IMR-90 (cell line): Measurements from ENCODE around the gene TP63. TPM values are rescaled to one million over a fixed set of nuclear protein-coding genes. Genes with fewer than 3 reads are reported as not detected.

Experiments used
- ATAC-seq: fragments of 200-7000 bp; cut with Tn5 transposase; 2 replicates; pipeline ENCODE4 v1.9.1; 2020; ENCODE audit warnings: low read depth, mild to moderate bottlenecking, moderate library complexity
- BruUV-seq: library from RNA; stranded (reverse); fragments of 400-500 nt; replicated peaks from 2 replicates; lab custom pipeline; 2021; lab: Mats Ljungman, UMichigan
- CTCF ChIA-PET: fragments of 300-600 bp; formaldehyde crosslinking; extraction: SDS; loops from one replicate; lab custom pipeline; 2021; ENCODE audit warnings: antibody characterized with exemption; lab: Yijun Ruan, JAX
- POLR2A ChIA-PET: fragments of 300-600 bp; sonication (Branson Sonifier 250); formaldehyde crosslinking; loops from one replicate; lab custom pipeline; 2022; ENCODE audit warnings: antibody characterized with exemption; ENCODE audit not compliant: unreplicated experiment; lab: Charles Lee
- DNase-seq: peaks from one replicate; pipeline ENCODE4 v3.0.0; 2013
- H2AFZ ChIP-seq: replicated peaks from 2 replicates; pipeline ENCODE3; 2013; ENCODE audit warnings: low read length, mild to moderate bottlenecking; ENCODE audit not compliant: poor library complexity
- H2AK5ac ChIP-seq: 2 replicates; pipeline ENCODE4 v1.6.1; 2013; ENCODE audit warnings: low read depth, low read length, inconsistent platforms
- H2AK9ac ChIP-seq: replicated peaks from 2 replicates; pipeline ENCODE3; 2013; ENCODE audit warnings: mild to moderate bottlenecking, low read depth, low read length, moderate library complexity; ENCODE audit not compliant: poor library complexity
- H2BK120ac ChIP-seq: 2 replicates; pipeline ENCODE4 v1.6.1; 2013; ENCODE audit warnings: low read depth, low read length, inconsistent platforms
- H2BK15ac ChIP-seq: 3 replicates; pipeline ENCODE4 v1.6.1; 2013; ENCODE audit warnings: low read depth, low read length, inconsistent platforms
- H2BK20ac ChIP-seq: 2 replicates; pipeline ENCODE4 v1.6.1; 2013; ENCODE audit warnings: low read depth, mild to moderate bottlenecking, inconsistent platforms, low read length, moderate library complexity
- H2BK5ac ChIP-seq: 2 replicates; pipeline ENCODE4 v1.6.1; 2013; ENCODE audit warnings: mild to moderate bottlenecking, low read depth, low read length, inconsistent platforms; ENCODE audit not compliant: poor library complexity, severe bottlenecking
- H3K14ac ChIP-seq: replicated peaks from 2 replicates; pipeline ENCODE4 v1.6.1; 2013; ENCODE audit warnings: low read depth, low read length, inconsistent platforms
- H3K18ac ChIP-seq: 2 replicates; pipeline ENCODE4 v1.6.1; 2013; ENCODE audit warnings: low read depth, low read length, control low read depth
- H3K23ac ChIP-seq: 2 replicates; pipeline ENCODE4 v1.6.1; 2013; ENCODE audit warnings: low read depth, low read length, inconsistent platforms
- H3K27ac ChIP-seq: 2 replicates; pipeline ENCODE4 v1.5.1; 2013; ENCODE audit warnings: mild to moderate bottlenecking, control low read depth, low read length; ENCODE audit not compliant: insufficient read depth
- H3K27me3 ChIP-seq: 2 replicates; pipeline ENCODE4 v1.6.1; 2013; ENCODE audit warnings: low read length; ENCODE audit not compliant: control insufficient read depth, insufficient read depth
- H3K36me3 ChIP-seq: 2 replicates; pipeline ENCODE4 v1.6.1; 2013; ENCODE audit warnings: low read length, mixed read lengths; ENCODE audit not compliant: control insufficient read depth, insufficient read depth
- H3K4ac ChIP-seq: 2 replicates; pipeline ENCODE4 v1.6.1; 2013; ENCODE audit warnings: low read depth, low read length, inconsistent platforms
- H3K4me1 ChIP-seq: 2 replicates; pipeline ENCODE4 v1.6.1; 2013; ENCODE audit warnings: low read length, mixed read lengths; ENCODE audit not compliant: control insufficient read depth, insufficient read depth
- H3K4me2 ChIP-seq: 2 replicates; pipeline ENCODE4 v1.6.1; 2013; ENCODE audit warnings: low read depth, mild to moderate bottlenecking, control low read depth, low read length, moderate library complexity
- H3K4me3 ChIP-seq: 2 replicates; pipeline ENCODE4 v1.5.1; 2013; ENCODE audit warnings: low read depth, mild to moderate bottlenecking, control low read depth, low read length, moderate library complexity; ENCODE audit not compliant: insufficient read depth
- H3K56ac ChIP-seq: 2 replicates; pipeline ENCODE4 v1.6.1; 2013; ENCODE audit warnings: low read length, inconsistent platforms; ENCODE audit not compliant: insufficient read depth; ENCODE audit errors: extremely low read depth
- H3K79me1 ChIP-seq, 2 experiments: 2 replicates each; pipeline ENCODE4 v1.6.1; 2013; ENCODE audit warnings: low read length in 2 of 2, inconsistent platforms in 1 of 2, low read depth in 1 of 2
- H3K9ac ChIP-seq: 2 replicates; pipeline ENCODE4 v1.6.1; 2013; ENCODE audit warnings: low read depth, low read length, control low read depth
- H3K9me1 ChIP-seq: 2 replicates; pipeline ENCODE4 v1.6.1; 2013; ENCODE audit warnings: low read length, inconsistent platforms; ENCODE audit not compliant: insufficient read depth
- H3K9me3 ChIP-seq: 2 replicates; pipeline ENCODE4 v1.6.1; 2013; ENCODE audit warnings: low read length; ENCODE audit not compliant: control insufficient read depth, insufficient read depth
- H4K20me1 ChIP-seq: 2 replicates; pipeline ENCODE4 v1.6.1; 2013; ENCODE audit warnings: low read length, inconsistent platforms; ENCODE audit not compliant: insufficient read depth
- H4K5ac ChIP-seq: 2 replicates; pipeline ENCODE4 v1.6.1; 2013; ENCODE audit warnings: mild to moderate bottlenecking, low read depth, low read length, control low read depth
- H4K8ac ChIP-seq, 2 experiments: 2 replicates each; pipeline ENCODE4 v1.6.1; 2013; ENCODE audit warnings: low read depth in 2 of 2, low read length in 2 of 2, control low read depth in 1 of 2, inconsistent platforms in 1 of 2
- H4K91ac ChIP-seq: 2 replicates; pipeline ENCODE4 v1.6.1; 2013; ENCODE audit warnings: low read depth, low read length, inconsistent platforms; ENCODE audit not compliant: insufficient read depth
- CEBPB ChIP-seq: IDR thresholded peaks from 2 replicates; pipeline ENCODE4 v1.6.1; 2012; ENCODE audit warnings: low read depth, low read length, improper control_type of control experiment
- CHD1 ChIP-seq: IDR thresholded peaks from 2 replicates; pipeline ENCODE4 v1.6.1; 2012; ENCODE audit warnings: low read depth, low read length, improper control_type of control experiment
- CTCF ChIP-seq: conservative IDR thresholded peaks from 2 replicates; pipeline ENCODE4 v1.5.1; 2012; ENCODE audit warnings: mild to moderate bottlenecking, low read depth, low read length, improper control_type of control experiment
- ELK1 ChIP-seq: fragments of 150-350 bp; IDR thresholded peaks from 2 replicates; pipeline ENCODE4 v1.6.1; 2016; ENCODE audit warnings: low read depth, mild to moderate bottlenecking, low read length, moderate library complexity, borderline replicate concordance
- FOS ChIP-seq: fragments of 150-350 bp; IDR thresholded peaks from 2 replicates; pipeline ENCODE4 v1.6.1; 2016; ENCODE audit warnings: low read depth, low read length
- MAFK ChIP-seq: IDR thresholded peaks from 2 replicates; pipeline ENCODE4 v1.6.1; 2012; ENCODE audit warnings: low read depth, low read length, improper control_type of control experiment
- MAZ ChIP-seq: IDR thresholded peaks from 2 replicates; pipeline ENCODE4 v1.6.1; 2012; ENCODE audit warnings: low read depth, mild to moderate bottlenecking, low read length, improper control_type of control experiment, moderate library complexity, borderline replicate concordance
- MXI1 ChIP-seq: IDR thresholded peaks from 2 replicates; pipeline ENCODE4 v1.6.1; 2012; ENCODE audit warnings: low read depth, mild to moderate bottlenecking, low read length, moderate library complexity, borderline replicate concordance
- POLR2A ChIP-seq: IDR thresholded peaks from 2 replicates; pipeline ENCODE4 v1.6.1; 2012; ENCODE audit warnings: mild to moderate bottlenecking, low read depth, low read length
- RAD21 ChIP-seq: IDR thresholded peaks from 2 replicates; pipeline ENCODE4 v1.6.1; 2012; ENCODE audit warnings: low read length, improper control_type of control experiment
- RCOR1 ChIP-seq: IDR thresholded peaks from 2 replicates; pipeline ENCODE4 v1.6.1; 2012; ENCODE audit warnings: mild to moderate bottlenecking, low read length, improper control_type of control experiment; ENCODE audit not compliant: insufficient replicate concordance
- RFX5 ChIP-seq: IDR thresholded peaks from 2 replicates; pipeline ENCODE4 v1.8.0; 2012; ENCODE audit warnings: low read depth, mild to moderate bottlenecking, low read length, moderate library complexity
- SMC3 ChIP-seq: fragments of 150-350 bp; IDR thresholded peaks from 2 replicates; pipeline ENCODE4 v1.6.1; 2016; ENCODE audit warnings: low read depth, mild to moderate bottlenecking, antibody characterized with exemption, low read length, moderate library complexity
- USF2 ChIP-seq: fragments of 150-350 bp; IDR thresholded peaks from 2 replicates; pipeline ENCODE4 v1.6.1; 2017; ENCODE audit warnings: mild to moderate bottlenecking, antibody characterized with exemption, low read length, low read depth
- WGBS, 2 experiments: methylation state at CpG; one replicate each; pipeline versions ENCODE4 v1.1.5 to v1.1.7; 2013; ENCODE audit warnings: missing lambda C conversion rate in 2 of 2; ENCODE audit not compliant: insufficient read length in 1 of 2; ENCODE audit errors: extremely low coverage in 2 of 2; 5-methylcytosine and 5-hydroxymethylcytosine counted together
- dilution Hi-C: fragments of 300-500 bp; cut with HindIII; formaldehyde crosslinking; loops from one replicate; pipeline ENCODE4 v1.14.3; 2018; ENCODE audit warnings: low sequenced_read_pairs; ENCODE audit not compliant: unreplicated experiment
- in situ Hi-C: fragments of 300-500 bp; cut with MboI; formaldehyde crosslinking; loops from 3 replicates; pipeline ENCODE4 v1.14.3; 2019; ENCODE audit warnings: low sequenced_read_pairs, inconsistent platforms, mixed read lengths
- intact Hi-C: fragments of 100-400 bp; cut with micrococcal nuclease; formaldehyde crosslinking; loops from 2 replicates; pipeline ENCODE4 v1.10.0; 2022
- polyA plus RNA-seq, 3 experiments: library from polyadenylated mRNA; depleted of rRNA; stranded (reverse); fragments of >200 nt; gene quantifications; 2 replicates each; pipeline ENCODE4 v1.2.3, GENCODE V29; 2012; ENCODE audit warnings: low replicate concordance in 1 of 3
- total RNA-seq: library from RNA; depleted of rRNA; stranded (reverse); fragments of >200 nt; gene quantifications from 2 replicates; pipeline ENCODE4 v1.2.3, GENCODE V29; 2012

The TP63 gene
- total and polyA plus RNA-seq, 2 of the 4 experiments (the other 2 are of a cell fraction): not detected

GRCh38 chr3:189622629-189623028 is 8.6 kb upstream of the TP63 start:
- in situ Hi-C loops: no loop called here
- Histone ChIP-seq H3K79me1 (no peaks in the 10 kb centered on the region), H4K8ac (no peak overlapping the region), H3K9me1 (no peaks in the 10 kb centered on the region), H2BK5ac (no peak overlapping the region), H3K9me3 (no peaks in the 10 kb centered on the region), H3K4ac (no peak overlapping the region), H3K18ac (no peak overlapping the region), H3K27me3 (no peaks in the 10 kb centered on the region), H3K27ac (no peak overlapping the region), H4K91ac (no peak overlapping the region), H3K36me3 (no peaks in the 10 kb centered on the region), H3K4me3 (no peak overlapping the region), H2BK120ac (no peak overlapping the region), H3K56ac (no peak overlapping the region), H3K4me1 (no peaks in the 10 kb centered on the region), H2AK5ac (no peak overlapping the region), H3K4me2 (no peak overlapping the region), H2AFZ (no peak overlapping the region), H3K14ac (no peak overlapping the region), H3K23ac (no peak overlapping the region), H4K20me1 (no peaks in the 10 kb centered on the region), H3K9ac (no peak overlapping the region), H2BK20ac (no peak overlapping the region), H2BK15ac (no peak overlapping the region), H2AK9ac (no peak overlapping the region), H4K5ac (no peak overlapping the region)
- no CpG with 5 or more reads among the region's 7 CpGs for WGBS, 2 experiments
- dilution Hi-C loops: no loop called here
- TF ChIP-seq POLR2A (no peak), SMC3 (no peak), CTCF (no peak), USF2 (no peak), CHD1 (no peak), ELK1 (no peak), RAD21 (no peak), RCOR1 (no peak), FOS (no peak), RFX5 (no peak), MAZ (no peak), CEBPB (no peak), MXI1 (no peak), MAFK (no peak)
- intact Hi-C loops: no loop called here
- no peak for ATAC-seq
- no TSS peak for BruUV-seq
- no peak for DNase-seq
- POLR2A ChIA-PET: no interaction called here
- CTCF ChIA-PET: no interaction called here
